Hindlimb muscle (tissue), 1 donor: ENCODE data around the gene NR6A1. TPM values are rescaled to one million over a fixed set of nuclear protein-coding genes. Genes with fewer than 3 reads are reported as not detected.

Experiments
- DNase-seq: peaks from one replicate; pipeline ENCODE4 v3.0.0-alpha.2; 2013
- polyA plus RNA-seq: library from polyadenylated mRNA; unstranded; fragments of 120-200 nt; gene quantifications from one replicate; pipeline ENCODE4 v1.2.1, GENCODE V29; 2013; ENCODE audit not compliant: insufficient read length

Gene NR6A1
- polyA plus RNA-seq, 1 donor, result 0.68 TPM

- DNase-seq, result no peak
These were observed 165.1 kb downstream of the NR6A1 start for GRCh38 chr9:124606027-124606426.

GRCh38 chr9:124605258-124605657 is 165.9 kb downstream of the NR6A1 start:
- DNase-seq, result no peak

- no peak for DNase-seq
These were observed 168.5 kb downstream of the NR6A1 start for GRCh38 chr9:124602632-124603031.

- no peak for DNase-seq
These were observed 168.9 kb downstream of the NR6A1 start for GRCh38 chr9:124602204-124602603.

GRCh38 chr9:124600407-124600806 is 170.7 kb downstream of the NR6A1 start:
- DNase-seq, result no peak

- no peak for DNase-seq
These were observed 171.9 kb downstream of the NR6A1 start for GRCh38 chr9:124599121-124599795.

GRCh38 chr9:124598048-124598447 is 173.1 kb downstream of the NR6A1 start:
- DNase-seq, result no peak

- DNase-seq, result no peak
These were observed 174.8 kb downstream of the NR6A1 start for GRCh38 chr9:124596172-124596839.

GRCh38 chr9:124595743-124596142 is 175.4 kb downstream of the NR6A1 start:
- DNase-seq, result no peak

- DNase-seq, result no peak
These were observed 176.4 kb downstream of the NR6A1 start for GRCh38 chr9:124594673-124595072.

- DNase-seq, result no peak
These were observed 176.9 kb downstream of the NR6A1 start for GRCh38 chr9:124594225-124594624.

GRCh38 chr9:124593651-124594058 is 177.5 kb downstream of the NR6A1 start:
- DNase-seq, result no peak

- peak; percentile 29 for DNase-seq
These were observed 177.9 kb downstream of the NR6A1 start for GRCh38 chr9:124593200-124593599.

GRCh38 chr9:124590889-124591641 is 180.0 kb downstream of the NR6A1 start:
- no peak for DNase-seq

- DNase-seq, result no peak
These were observed 186.5 kb downstream of the NR6A1 start for GRCh38 chr9:124584631-124585030.

GRCh38 chr9:124583134-124583533 is 188.0 kb downstream of the NR6A1 start:
- DNase-seq, result no peak

- no peak for DNase-seq
These were observed 190.9 kb downstream of the NR6A1 start for GRCh38 chr9:124580186-124580585.

- DNase-seq, result no peak
These were observed 194.4 kb downstream of the NR6A1 start for GRCh38 chr9:124576751-124577150.

- no peak for DNase-seq
These were observed 196.4 kb downstream of the NR6A1 start for GRCh38 chr9:124574534-124575375.

GRCh38 chr9:124570942-124571666 is 200.0 kb downstream of the NR6A1 start:
- DNase-seq, result no peak

GRCh38 chr9:124569942-124570341 is 201.2 kb downstream of the NR6A1 start:
- DNase-seq, result no peak

GRCh38 chr9:124567362-124567761 is 203.7 kb downstream of the NR6A1 start:
- DNase-seq, result no peak
